ENCODE data around the gene DPP7.
A peak's percentile ranks its signal among the peaks of the same experiment; 100 is the strongest.

The DPP7 gene

DNA sequence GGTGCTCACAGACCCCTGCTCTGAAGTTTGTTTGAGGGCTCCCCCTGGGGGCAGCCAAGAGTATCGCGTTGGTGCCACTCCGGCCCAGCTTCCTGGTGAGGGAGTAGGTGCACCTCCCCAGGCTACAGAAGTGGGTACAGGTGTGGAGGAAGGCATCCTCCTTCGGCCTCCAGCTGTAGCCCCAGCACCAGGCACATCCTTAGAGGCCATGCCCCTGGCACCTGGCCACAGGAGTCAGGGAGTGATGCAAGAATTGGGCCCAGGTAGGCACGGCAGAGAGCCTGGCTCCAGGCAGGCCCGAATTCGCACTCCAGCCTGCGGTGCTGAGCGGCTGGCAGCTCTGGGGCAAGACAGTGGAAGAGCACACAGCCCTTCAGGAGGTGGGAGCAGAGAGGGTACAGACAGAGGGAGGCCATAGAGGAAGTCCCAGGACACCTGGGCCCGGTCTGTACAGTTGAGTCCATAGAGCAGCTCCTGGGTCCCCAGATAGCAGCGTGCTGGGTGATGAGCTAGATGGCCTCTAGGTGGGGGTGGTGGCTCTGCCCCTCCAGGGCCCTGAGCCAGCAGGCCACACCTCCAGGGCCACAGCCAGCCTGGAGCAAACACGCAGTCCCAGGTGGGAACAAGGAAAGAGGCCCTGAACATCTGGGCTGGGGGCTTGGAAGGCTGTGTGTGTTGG lies 46.5 kb downstream of the DPP7 start:
- H3K27ac ChIP-seq (ENCODE audit: low read depth, low read length) = no peak overlapping the region
- no peak overlapping the region for H3K9ac ChIP-seq (ENCODE audit: low read length)
- no peaks in the 10 kb centered on the region for H3K79me2 ChIP-seq (ENCODE audit: control insufficient read depth, insufficient read depth, low read length, poor library complexity)
- no peak overlapping the region for H3K23ac ChIP-seq (ENCODE audit: low read length)
- DNase-seq = peak; percentile 83 to 91
- H3K4me2 ChIP-seq (ENCODE audit: low read length) = no peak overlapping the region
- H3K14ac ChIP-seq (ENCODE audit: low read length) = no peak overlapping the region
- H2AK5ac ChIP-seq (ENCODE audit: low read length) = no peak overlapping the region
- peaks cover 2% of the 10 kb centered on the region for H3K9me3 ChIP-seq (ENCODE audit: insufficient read depth, low read depth, low read length)
- H3K79me1 ChIP-seq (ENCODE audit: low read length) = peaks cover 2% of the 10 kb centered on the region
- WGBS (ENCODE audit: extremely low coverage, insufficient coverage, insufficient read length) = no CpG with 5 or more reads among the region's 12 CpGs
- no peak overlapping the region for H2BK5ac ChIP-seq (ENCODE audit: low read depth, low read length, poor library complexity)
- no peak overlapping the region for H3K4ac ChIP-seq (ENCODE audit: low read depth, low read length)
- no peak overlapping the region for H2AFZ ChIP-seq (ENCODE audit: insufficient read depth, low read length, poor library complexity)
- no peak overlapping the region for H4K91ac ChIP-seq (ENCODE audit: low read depth, low read length)
- H2BK120ac ChIP-seq (ENCODE audit: insufficient read depth, low read length, poor library complexity) = no peak overlapping the region
- no peak overlapping the region for H2BK12ac ChIP-seq (ENCODE audit: low read length)
- no peak overlapping the region for H4K12ac ChIP-seq (ENCODE audit: low read depth, low read length)
- no peak overlapping the region for H3K4me3 ChIP-seq (ENCODE audit: low read depth, low read length)
- H3K4me1 ChIP-seq (ENCODE audit: control insufficient read depth in 1 of 2, insufficient read depth in 2 of 2, low read length in 2 of 2) = peaks cover 10 to 18% of the 10 kb centered on the region in 2 experiments
- H3K36me3 ChIP-seq (ENCODE audit: control insufficient read depth in 1 of 2, insufficient read depth in 2 of 2, low read length in 2 of 2) = peaks cover 2 to 3% of the 10 kb centered on the region in 2 experiments
- H4K8ac ChIP-seq (ENCODE audit: low read depth, low read length) = no peak overlapping the region
- H3K18ac ChIP-seq (ENCODE audit: low read length) = no peak overlapping the region
- H3K27me3 ChIP-seq (ENCODE audit: insufficient read depth, low read length) = no peaks in the 10 kb centered on the region

DNA sequence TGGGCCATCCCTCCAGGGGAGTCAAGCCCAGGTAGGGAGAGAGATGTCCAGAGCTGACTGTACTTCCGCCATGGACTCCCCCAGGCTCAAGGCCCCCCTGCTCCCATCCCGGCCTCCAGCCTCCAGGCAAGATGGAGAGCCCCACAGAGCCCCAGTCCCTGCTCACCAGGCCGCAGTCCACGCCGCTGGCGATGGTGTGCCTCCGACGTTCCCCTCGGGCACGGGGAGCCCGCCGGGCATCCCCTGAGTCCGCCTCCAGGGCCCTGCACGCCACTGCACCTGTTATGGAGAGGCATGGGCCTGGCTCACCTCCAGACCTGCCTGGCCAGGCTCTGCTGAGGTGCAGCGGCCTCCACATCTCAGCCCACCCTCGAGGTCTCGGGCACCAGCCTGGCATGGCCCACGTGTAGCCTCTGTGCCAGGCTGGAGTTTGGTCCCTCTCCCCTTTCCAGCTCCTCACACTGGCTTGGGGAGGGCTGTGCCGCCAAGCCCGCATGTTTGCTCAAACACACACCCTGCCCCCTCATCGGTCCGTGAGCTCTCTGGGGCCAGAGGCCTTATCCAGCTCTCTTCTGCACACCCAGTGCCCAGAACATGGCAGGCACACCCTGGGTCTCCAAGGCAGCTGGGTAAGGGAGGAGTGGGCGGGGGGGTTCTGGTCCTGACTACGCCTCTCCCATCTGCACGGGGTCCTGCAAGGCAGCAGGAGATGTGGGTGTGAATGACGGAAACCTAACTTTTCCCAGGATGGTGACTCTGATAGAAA lies 48.3 kb downstream of the DPP7 start:
- Histone ChIP-seq H2BK12ac (ENCODE audit: low read length) (no peak overlapping the region), H2BK5ac (ENCODE audit: low read depth, low read length, poor library complexity) (no peak overlapping the region), H3K4me2 (ENCODE audit: low read length) (no peak overlapping the region), H3K9ac (ENCODE audit: low read length) (no peak overlapping the region), H4K12ac (ENCODE audit: low read depth, low read length) (no peak overlapping the region), H3K14ac (ENCODE audit: low read length) (no peak overlapping the region), H3K9me3 (ENCODE audit: insufficient read depth, low read depth, low read length) (peaks cover 2% of the 10 kb centered on the region), H3K79me1 (ENCODE audit: low read length) (peaks cover 2% of the 10 kb centered on the region), H3K23ac (ENCODE audit: low read length) (no peak overlapping the region), H4K91ac (ENCODE audit: low read depth, low read length) (no peak overlapping the region), H4K8ac (ENCODE audit: low read depth, low read length) (no peak overlapping the region), H3K27me3 (ENCODE audit: insufficient read depth, low read length) (no peaks in the 10 kb centered on the region), H2BK120ac (ENCODE audit: insufficient read depth, low read length, poor library complexity) (no peak overlapping the region), H3K36me3 (ENCODE audit: control insufficient read depth in 1 of 2, insufficient read depth in 2 of 2, low read length in 2 of 2) (peaks cover 2 to 3% of the 10 kb centered on the region in 2 experiments), H2AFZ (ENCODE audit: insufficient read depth, low read length, poor library complexity) (no peak overlapping the region), H3K27ac (ENCODE audit: low read depth, low read length) (no peak overlapping the region), H3K4ac (ENCODE audit: low read depth, low read length) (no peak overlapping the region), H2AK5ac (ENCODE audit: low read length) (no peak overlapping the region), H3K79me2 (ENCODE audit: control insufficient read depth, insufficient read depth, low read length, poor library complexity) (no peaks in the 10 kb centered on the region), H3K4me3 (ENCODE audit: low read depth, low read length) (no peak overlapping the region), H3K18ac (ENCODE audit: low read length) (no peak overlapping the region), H3K4me1 (ENCODE audit: control insufficient read depth in 1 of 2, insufficient read depth in 2 of 2, low read length in 2 of 2) (peaks cover 10 to 18% of the 10 kb centered on the region in 2 experiments)
- WGBS (ENCODE audit: extremely low coverage, insufficient coverage, insufficient read length) = no CpG with 5 or more reads among the region's 26 CpGs
- no peak for DNase-seq

DNA sequence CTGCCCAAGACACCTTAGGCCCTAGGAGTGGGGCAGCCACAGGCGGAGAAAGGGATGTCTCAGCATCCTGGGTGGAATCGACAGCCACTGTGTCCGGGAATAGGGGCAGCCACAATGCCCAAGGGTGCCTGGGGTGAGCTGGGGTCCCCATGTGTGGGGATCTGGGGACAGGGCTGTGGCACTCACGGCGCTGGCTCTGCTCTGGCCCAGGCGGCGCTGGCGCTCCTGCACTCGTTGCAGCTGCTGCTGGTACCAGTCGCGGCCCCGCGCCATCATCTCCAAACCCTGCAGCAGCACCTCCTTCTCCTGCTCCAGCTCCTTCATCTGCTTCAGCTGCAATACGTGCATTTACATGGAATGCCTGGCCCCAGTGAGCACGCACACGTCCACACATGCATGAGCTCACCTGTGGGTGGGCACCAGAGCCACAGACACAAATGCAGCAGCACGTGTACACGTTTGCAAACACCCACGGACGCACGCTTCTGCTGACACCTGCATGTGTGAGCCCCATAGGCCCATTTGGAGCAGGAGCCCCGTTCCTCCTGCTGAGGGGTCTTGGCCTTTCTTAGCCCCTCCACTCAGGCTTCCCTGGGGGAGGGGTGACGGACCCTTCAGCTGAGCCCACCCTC lies 49.1 kb downstream of the DPP7 start:
- no peak for DNase-seq
- H3K4me2 ChIP-seq (ENCODE audit: low read length) = no peak overlapping the region
- H3K27me3 ChIP-seq (ENCODE audit: insufficient read depth, low read length) = no peaks in the 10 kb centered on the region
- no peaks in the 10 kb centered on the region for H3K79me2 ChIP-seq (ENCODE audit: control insufficient read depth, insufficient read depth, low read length, poor library complexity)
- WGBS (ENCODE audit: extremely low coverage, insufficient coverage, insufficient read length) = no CpG with 5 or more reads among the region's 23 CpGs
- H3K23ac ChIP-seq (ENCODE audit: low read length) = no peak overlapping the region
- no peak overlapping the region for H2BK120ac ChIP-seq (ENCODE audit: insufficient read depth, low read length, poor library complexity)
- peaks cover 7 to 12% of the 10 kb centered on the region in 2 experiments for H3K4me1 ChIP-seq (ENCODE audit: control insufficient read depth in 1 of 2, insufficient read depth in 2 of 2, low read length in 2 of 2)
- peaks cover 2% of the 10 kb centered on the region for H3K79me1 ChIP-seq (ENCODE audit: low read length)
- H3K18ac ChIP-seq (ENCODE audit: low read length) = no peak overlapping the region
- H3K9ac ChIP-seq (ENCODE audit: low read length) = no peak overlapping the region
- H4K12ac ChIP-seq (ENCODE audit: low read depth, low read length) = no peak overlapping the region
- H4K91ac ChIP-seq (ENCODE audit: low read depth, low read length) = no peak overlapping the region
- no peak overlapping the region for H3K4me3 ChIP-seq (ENCODE audit: low read depth, low read length)
- H3K4ac ChIP-seq (ENCODE audit: low read depth, low read length) = no peak overlapping the region
- no peak overlapping the region for H2BK12ac ChIP-seq (ENCODE audit: low read length)
- H3K14ac ChIP-seq (ENCODE audit: low read length) = no peak overlapping the region
- H3K9me3 ChIP-seq (ENCODE audit: insufficient read depth, low read depth, low read length) = peaks cover 2% of the 10 kb centered on the region
- H2AFZ ChIP-seq (ENCODE audit: insufficient read depth, low read length, poor library complexity) = no peak overlapping the region
- H3K36me3 ChIP-seq (ENCODE audit: control insufficient read depth in 1 of 2, insufficient read depth in 2 of 2, low read length in 2 of 2) = peaks cover 2 to 3% of the 10 kb centered on the region in 2 experiments
- H2AK5ac ChIP-seq (ENCODE audit: low read length) = no peak overlapping the region
- H2BK5ac ChIP-seq (ENCODE audit: low read depth, low read length, poor library complexity) = no peak overlapping the region
- no peak overlapping the region for H3K27ac ChIP-seq (ENCODE audit: low read depth, low read length)
- H4K8ac ChIP-seq (ENCODE audit: low read depth, low read length) = no peak overlapping the region

DNA sequence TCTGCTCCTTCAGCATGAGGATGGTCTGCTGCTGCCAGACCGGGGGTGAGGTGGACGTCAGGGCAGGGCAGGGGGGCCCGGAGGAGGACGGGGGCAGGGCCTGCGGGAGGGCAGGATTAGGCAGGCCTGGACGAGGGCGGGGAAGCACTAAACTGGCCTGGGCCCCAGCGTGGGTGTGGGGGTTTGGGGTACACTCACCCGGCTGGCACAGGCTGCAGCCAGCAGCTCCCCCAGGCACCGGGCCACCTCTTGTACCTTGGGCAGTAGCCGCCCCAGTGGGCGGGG lies 49.7 kb downstream of the DPP7 start:
- Histone ChIP-seq H2BK120ac (ENCODE audit: insufficient read depth, low read length, poor library complexity) (no peak overlapping the region), H3K14ac (ENCODE audit: low read length) (no peak overlapping the region), H3K23ac (ENCODE audit: low read length) (no peak overlapping the region), H3K4ac (ENCODE audit: low read depth, low read length) (no peak overlapping the region), H3K4me2 (ENCODE audit: low read length) (no peak overlapping the region), H3K79me2 (ENCODE audit: control insufficient read depth, insufficient read depth, low read length, poor library complexity) (no peaks in the 10 kb centered on the region), H4K8ac (ENCODE audit: low read depth, low read length) (no peak overlapping the region), H2BK12ac (ENCODE audit: low read length) (no peak overlapping the region), H3K18ac (ENCODE audit: low read length) (no peak overlapping the region), H2BK5ac (ENCODE audit: low read depth, low read length, poor library complexity) (no peak overlapping the region), H3K27ac (ENCODE audit: low read depth, low read length) (no peak overlapping the region), H4K12ac (ENCODE audit: low read depth, low read length) (no peak overlapping the region), H3K4me1 (ENCODE audit: control insufficient read depth in 1 of 2, insufficient read depth in 2 of 2, low read length in 2 of 2) (peaks cover 7% of the 10 kb centered on the region in 2 experiments), H3K9ac (ENCODE audit: low read length) (no peak overlapping the region), H2AK5ac (ENCODE audit: low read length) (no peak overlapping the region), H2AFZ (ENCODE audit: insufficient read depth, low read length, poor library complexity) (no peak overlapping the region), H3K4me3 (ENCODE audit: low read depth, low read length) (no peak overlapping the region), H3K36me3 (ENCODE audit: control insufficient read depth in 1 of 2, insufficient read depth in 2 of 2, low read length in 2 of 2) (peaks cover 2 to 3% of the 10 kb centered on the region in 2 experiments), H4K91ac (ENCODE audit: low read depth, low read length) (no peak overlapping the region), H3K27me3 (ENCODE audit: insufficient read depth, low read length) (no peaks in the 10 kb centered on the region), H3K79me1 (ENCODE audit: low read length) (no peaks in the 10 kb centered on the region), H3K9me3 (ENCODE audit: insufficient read depth, low read depth, low read length) (peaks cover 2% of the 10 kb centered on the region)
- no peak for DNase-seq
- WGBS (ENCODE audit: extremely low coverage, insufficient coverage, insufficient read length) = no CpG with 5 or more reads among the region's 12 CpGs
